ENCODE measurements around the gene OGA.

Gene OGA

DNA sequence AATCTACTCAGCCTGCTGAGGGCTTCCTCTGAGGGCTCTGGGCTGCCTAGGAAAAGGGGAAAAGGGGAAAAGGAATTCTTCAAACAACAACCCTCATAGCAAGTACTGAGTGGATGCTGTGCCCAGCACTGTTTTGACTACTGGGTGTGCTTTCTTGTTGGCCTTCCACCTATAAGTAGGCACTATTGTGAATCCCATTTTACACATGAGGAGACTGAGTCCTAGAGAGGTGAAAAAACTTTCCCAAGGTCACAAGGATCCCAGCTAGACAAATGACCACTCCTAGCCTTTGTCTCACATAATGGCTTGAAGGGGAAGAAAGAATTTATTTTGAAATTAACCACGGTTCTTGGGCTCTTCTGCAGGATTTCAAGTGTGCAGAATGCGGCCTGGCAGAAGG is 59.4 kb downstream of the OGA start:
- no peak for DNase-seq (ENCODE audit: low spot score)

- DNase-seq (ENCODE audit: low spot score) = no peak
These were observed 66.0 kb downstream of the OGA start for GRCh38 chr10:101752241-101752640.

- no peak for DNase-seq (ENCODE audit: low spot score)
These were observed 68.9 kb downstream of the OGA start for GRCh38 chr10:101749047-101750016.

DNA sequence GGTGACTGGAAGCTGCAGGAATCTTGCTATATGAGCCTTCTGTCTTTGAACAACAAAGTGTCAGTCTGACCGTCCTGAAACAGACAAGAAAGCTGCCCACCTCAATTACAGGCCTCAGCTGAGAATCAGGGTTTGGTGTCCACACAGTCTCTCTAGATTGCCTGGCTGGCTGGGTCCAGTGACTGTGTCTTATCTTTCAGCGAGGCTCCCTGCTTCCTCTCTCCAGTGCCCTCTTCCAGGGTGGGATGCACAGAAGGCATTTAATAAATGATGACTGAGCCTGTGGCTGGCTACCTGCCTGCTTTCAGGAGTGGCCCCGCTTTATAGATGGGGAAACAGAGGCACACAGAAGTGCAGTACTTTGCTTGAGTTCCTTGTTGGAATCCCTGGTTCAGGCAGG is 69.7 kb downstream of the OGA start:
- no peak for DNase-seq (ENCODE audit: low spot score)

DNA sequence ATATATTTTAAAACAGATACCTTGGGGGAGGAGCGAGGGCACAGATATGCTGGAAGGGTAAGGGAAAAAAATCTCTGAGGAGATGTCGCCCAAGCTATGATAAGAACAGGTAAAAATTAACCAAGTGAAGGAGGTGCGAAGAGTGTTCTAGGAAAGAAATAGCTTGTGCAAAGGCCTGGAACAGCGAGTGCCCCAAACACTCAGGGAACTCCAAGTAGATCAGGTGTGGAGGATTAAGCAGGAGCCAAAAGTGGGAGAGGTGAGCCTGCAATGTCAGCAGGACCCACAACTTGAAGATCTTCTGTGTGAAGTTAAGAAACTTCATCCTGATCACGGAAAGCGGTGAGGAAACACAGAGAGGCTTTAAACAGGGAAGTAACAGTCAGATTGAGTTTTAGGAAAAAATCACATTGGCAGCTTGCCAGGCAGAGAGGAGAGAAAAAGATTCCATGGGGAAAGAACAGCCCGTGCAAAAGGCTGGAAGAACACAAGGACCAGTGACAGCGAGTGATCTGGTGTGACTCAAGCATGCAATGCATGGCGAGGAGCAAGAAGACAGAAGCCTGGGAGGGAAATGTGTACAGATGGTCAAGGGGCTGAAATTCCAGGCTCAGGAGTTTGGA is 73.1 kb downstream of the OGA start:
- DNase-seq (ENCODE audit: low spot score) = no peak

GRCh38 chr10:101744267-101744666 is 74.0 kb downstream of the OGA start:
- DNase-seq (ENCODE audit: low spot score) = no peak

GRCh38 chr10:101741938-101742337 is 76.3 kb downstream of the OGA start:
- no peak for DNase-seq (ENCODE audit: low spot score)

GRCh38 chr10:101736666-101737065 is 81.6 kb downstream of the OGA start:
- no peak for DNase-seq (ENCODE audit: low spot score)

Data from kidney capillary endothelial cell (primary cell).